ENCODE data around the gene ZNF276. TPM values are rescaled to one million over a fixed set of nuclear protein-coding genes. Genes with fewer than 3 reads are reported as not detected.
"Not testable (repeated sequence)": the region's sequence is repeated elsewhere in the genome, so short reads cannot be mapped to it uniquely, and the experiment has no call there.

ZNF276 gene
- total RNA-seq, 1 experiment from 2014 or later, result 37.2 TPM

GRCh38 chr16:89782489-89782888, 61.2 kb downstream of the ZNF276 start:
- Histone ChIP-seq H3K27ac (ENCODE audit: low read depth, low read length, poor library complexity, severe bottlenecking) (no peak overlapping the region), H3K36me3 (ENCODE audit: insufficient read depth, low read length, poor library complexity, severe bottlenecking) (peaks cover 82% of the 10 kb centered on the region), H3K27me3 (replicated peaks; ENCODE audit: insufficient read depth, low read depth, low read length, poor library complexity) (no peaks in the 10 kb centered on the region), H3K9me3 (ENCODE audit: low read depth, low read length, poor library complexity, severe bottlenecking) (no peaks in the 10 kb centered on the region), H3K4me3 (ENCODE audit: low read depth, low read length, poor library complexity, severe bottlenecking) (no peak overlapping the region), H3K4me1 (ENCODE audit: insufficient read depth, low read length, poor library complexity, severe bottlenecking) (no peaks in the 10 kb centered on the region)
- ChIA-PET CTCF (no interaction called here), POLR2A (ENCODE audit: low non-redundant PET) (no interaction called here)
- no peak for DNase-seq (ENCODE audit: low spot score)
- BruUV-seq (replicated peaks), result no TSS peak
- intact Hi-C loops (cut with micrococcal nuclease; ENCODE audit: unreplicated experiment), result no loop called here
- no peak for TF ChIP-seq CTCF (conservative IDR thresholded peaks at IDR 0.05; ENCODE audit: low read depth, low read length)
- TF ChIP-seq EZH2 (IDR thresholded peaks at IDR 0.05; ENCODE audit: borderline replicate concordance, low read depth, low read length, poor library complexity, severe bottlenecking), result no peak

GRCh38 chr16:89783952-89784351, 62.6 kb downstream of the ZNF276 start:
- DNase-seq (ENCODE audit: low spot score); H3K4me3 ChIP-seq (ENCODE audit: low read depth, low read length, poor library complexity, severe bottlenecking); H3K4me1 ChIP-seq (ENCODE audit: insufficient read depth, low read length, poor library complexity, severe bottlenecking); H3K27me3 ChIP-seq (replicated peaks; ENCODE audit: insufficient read depth, low read depth, low read length, poor library complexity); BruUV-seq (replicated peaks); POLR2A ChIA-PET (ENCODE audit: low non-redundant PET); intact Hi-C loops (cut with micrococcal nuclease; ENCODE audit: unreplicated experiment); H3K27ac ChIP-seq (ENCODE audit: low read depth, low read length, poor library complexity, severe bottlenecking); CTCF ChIA-PET; H3K9me3 ChIP-seq (ENCODE audit: low read depth, low read length, poor library complexity, severe bottlenecking): not testable (repeated sequence)
- H3K36me3 ChIP-seq (ENCODE audit: insufficient read depth, low read length, poor library complexity, severe bottlenecking), result peaks cover 78% of the 10 kb centered on the region

- ChIA-PET CTCF (no interaction called here), POLR2A (ENCODE audit: low non-redundant PET) (no interaction called here)
- Histone ChIP-seq H3K4me1 (ENCODE audit: insufficient read depth, low read length, poor library complexity, severe bottlenecking) (no peaks in the 10 kb centered on the region), H3K9me3 (ENCODE audit: low read depth, low read length, poor library complexity, severe bottlenecking) (no peaks in the 10 kb centered on the region), H3K27me3 (replicated peaks; ENCODE audit: insufficient read depth, low read depth, low read length, poor library complexity) (no peaks in the 10 kb centered on the region), H3K36me3 (ENCODE audit: insufficient read depth, low read length, poor library complexity, severe bottlenecking) (peaks cover 78% of the 10 kb centered on the region), H3K4me3 (ENCODE audit: low read depth, low read length, poor library complexity, severe bottlenecking) (no peak overlapping the region), H3K27ac (ENCODE audit: low read depth, low read length, poor library complexity, severe bottlenecking) (no peak overlapping the region)
- TF ChIP-seq CTCF (conservative IDR thresholded peaks at IDR 0.05; ENCODE audit: low read depth, low read length) (no peak), EZH2 (IDR thresholded peaks at IDR 0.05; ENCODE audit: borderline replicate concordance, low read depth, low read length, poor library complexity, severe bottlenecking) (no peak)
- DNase-seq (ENCODE audit: low spot score), result no peak
- BruUV-seq (replicated peaks), result no TSS peak
- intact Hi-C loops (cut with micrococcal nuclease; ENCODE audit: unreplicated experiment), result no loop called here
Measured at GRCh38 chr16:89784406-89784805, 63.1 kb downstream of the ZNF276 start.

GRCh38 chr16:89785523-89786155, 64.3 kb downstream of the ZNF276 start:
- no peak for DNase-seq (ENCODE audit: low spot score)
- Histone ChIP-seq H3K27me3 (replicated peaks; ENCODE audit: insufficient read depth, low read depth, low read length, poor library complexity) (no peaks in the 10 kb centered on the region), H3K27ac (ENCODE audit: low read depth, low read length, poor library complexity, severe bottlenecking) (no peak overlapping the region), H3K4me3 (ENCODE audit: low read depth, low read length, poor library complexity, severe bottlenecking) (no peak overlapping the region), H3K36me3 (ENCODE audit: insufficient read depth, low read length, poor library complexity, severe bottlenecking) (peaks cover 75% of the 10 kb centered on the region), H3K4me1 (ENCODE audit: insufficient read depth, low read length, poor library complexity, severe bottlenecking) (no peaks in the 10 kb centered on the region), H3K9me3 (ENCODE audit: low read depth, low read length, poor library complexity, severe bottlenecking) (no peaks in the 10 kb centered on the region)
- BruUV-seq (replicated peaks), result no TSS peak
- intact Hi-C loops (cut with micrococcal nuclease; ENCODE audit: unreplicated experiment), result no loop called here
- CTCF ChIA-PET, result no interaction called here
- POLR2A ChIA-PET (ENCODE audit: low non-redundant PET), result interaction anchor here (0.6 kb wide), 1 partner anchor 85 kb away, joined by 3 read pairs; no protein-coding TSS in a partner anchor
- TF ChIP-seq CTCF (conservative IDR thresholded peaks at IDR 0.05; ENCODE audit: low read depth, low read length), result no peak
- no peak for TF ChIP-seq EZH2 (IDR thresholded peaks at IDR 0.05; ENCODE audit: borderline replicate concordance, low read depth, low read length, poor library complexity, severe bottlenecking)
